Non-pigmented ciliary epithelial cell (primary cell): ENCODE results near the gene CDKAL1.
"Not testable (repeated sequence)": the region's sequence is repeated elsewhere in the genome, so short reads cannot be mapped to it uniquely, and the experiment has no call there.

Experiments used
- DNase-seq: peaks from one replicate; pipeline ENCODE4 v3.0.0-alpha.2; 2010; ENCODE audit warnings: low read depth

CDKAL1 gene

GRCh38 chr6:20708367-20709124 is 174.3 kb downstream of the CDKAL1 start:
- DNase-seq = no peak

- no peak for DNase-seq
These were observed 175.2 kb downstream of the CDKAL1 start for GRCh38 chr6:20709451-20709850.

GRCh38 chr6:20710341-20710740 is 176.1 kb downstream of the CDKAL1 start:
- DNase-seq = no peak

- no peak for DNase-seq
These were observed 177.3 kb downstream of the CDKAL1 start for GRCh38 chr6:20711518-20711917.

- no peak for DNase-seq
These were observed 177.8 kb downstream of the CDKAL1 start for GRCh38 chr6:20712011-20712410.

- no peak for DNase-seq
These were observed 181.0 kb downstream of the CDKAL1 start for GRCh38 chr6:20715135-20715806.

- no peak for DNase-seq
These were observed 182.6 kb downstream of the CDKAL1 start for GRCh38 chr6:20716865-20717264.

- no peak for DNase-seq
These were observed 183.5 kb downstream of the CDKAL1 start for GRCh38 chr6:20717743-20718142.

GRCh38 chr6:20718705-20719653 is 184.7 kb downstream of the CDKAL1 start:
- DNase-seq = no peak

- DNase-seq = no peak
These were observed 185.7 kb downstream of the CDKAL1 start for GRCh38 chr6:20719980-20720379.

GRCh38 chr6:20721121-20721520 is 186.9 kb downstream of the CDKAL1 start:
- DNase-seq = not testable (repeated sequence)

GRCh38 chr6:20722455-20722854 is 188.2 kb downstream of the CDKAL1 start:
- no peak for DNase-seq

GRCh38 chr6:20723236-20723635 is 189.0 kb downstream of the CDKAL1 start:
- DNase-seq = no peak

GRCh38 chr6:20724443-20725190 is 190.4 kb downstream of the CDKAL1 start:
- no peak for DNase-seq

- not testable (repeated sequence) for DNase-seq
These were observed 191.0 kb downstream of the CDKAL1 start for GRCh38 chr6:20725235-20725634.

- no peak for DNase-seq
These were observed 194.8 kb downstream of the CDKAL1 start for GRCh38 chr6:20729086-20729485.

GRCh38 chr6:20732362-20732761 is 198.1 kb downstream of the CDKAL1 start:
- not testable (repeated sequence) for DNase-seq

- DNase-seq = no peak
These were observed 198.6 kb downstream of the CDKAL1 start for GRCh38 chr6:20732896-20733295.

- no peak for DNase-seq
These were observed 203.7 kb downstream of the CDKAL1 start for GRCh38 chr6:20737912-20738311.

GRCh38 chr6:20740088-20740487 is 205.8 kb downstream of the CDKAL1 start:
- DNase-seq = no peak

GRCh38 chr6:20740727-20741126 is 206.5 kb downstream of the CDKAL1 start:
- no peak for DNase-seq

GRCh38 chr6:20741490-20741889 is 207.2 kb downstream of the CDKAL1 start:
- DNase-seq = no peak
